ENCODE results near the gene OVCA2. TPM values are rescaled to one million over a fixed set of nuclear protein-coding genes. Genes with fewer than 3 reads are reported as not detected.

Gene OVCA2
- total and polyA plus RNA-seq, 4 donors = 11.1 to 55.4 (median 37.4) TPM

DNA sequence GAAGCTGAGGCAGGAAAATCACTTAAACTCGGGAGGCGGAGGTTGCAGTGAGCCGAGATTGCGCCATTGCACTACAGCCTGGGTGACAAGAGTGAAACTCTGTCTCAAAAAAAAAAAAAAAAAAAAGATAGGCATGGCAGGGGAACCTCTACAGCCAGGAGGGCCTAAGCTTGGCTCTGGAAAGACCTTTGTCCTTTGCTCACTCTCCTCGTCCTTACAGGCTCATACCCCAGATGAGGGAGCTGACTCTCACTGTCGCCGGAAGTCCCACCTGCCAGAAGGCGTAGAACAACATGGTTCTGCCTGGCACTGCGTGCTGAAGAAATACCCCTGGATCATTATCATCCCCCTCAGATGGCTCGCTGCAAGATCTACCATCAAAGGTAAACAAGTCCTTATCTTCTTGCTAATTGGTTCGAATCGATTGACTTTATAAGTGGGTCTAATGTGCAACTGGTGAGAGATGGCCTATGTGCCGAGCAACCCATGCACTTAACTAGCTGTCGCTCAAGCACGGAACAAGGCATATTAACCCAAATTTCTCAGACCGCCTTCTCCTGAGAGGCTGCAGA, 46.4 kb upstream of the OVCA2 start:
- no peak for DNase-seq
- Histone ChIP-seq H3K36me3 (ENCODE audit: control insufficient read depth in 4 of 4, insufficient read depth in 4 of 4, low read length in 4 of 4) (no peaks in the 10 kb centered on the region), H3K27ac (ENCODE audit: low read depth in 1 of 2, low read length in 1 of 2) (no peak overlapping the region), H3K9me3 (ENCODE audit: control insufficient read depth in 4 of 4, insufficient read depth in 3 of 4, low read length in 3 of 4) (no peaks in the 10 kb centered on the region), H3K4me1 (ENCODE audit: control insufficient read depth in 5 of 5, insufficient read depth in 5 of 5, low read length in 5 of 5) (peaks cover 0 to 34% (median 22%) of the 10 kb centered on the region in 5 donors), H3K9ac (ENCODE audit: insufficient read depth in 1 of 2, low read length in 2 of 2) (no peak overlapping the region), H3K4me3 (no peak overlapping the region), H3K27me3 (ENCODE audit: control insufficient read depth in 3 of 3, insufficient read depth in 3 of 3, low read length in 2 of 3) (no peaks in the 10 kb centered on the region)
- no peak for ATAC-seq (ENCODE audit: insufficient read depth, low FRiP score)
- TF ChIP-seq, protein P1, sequence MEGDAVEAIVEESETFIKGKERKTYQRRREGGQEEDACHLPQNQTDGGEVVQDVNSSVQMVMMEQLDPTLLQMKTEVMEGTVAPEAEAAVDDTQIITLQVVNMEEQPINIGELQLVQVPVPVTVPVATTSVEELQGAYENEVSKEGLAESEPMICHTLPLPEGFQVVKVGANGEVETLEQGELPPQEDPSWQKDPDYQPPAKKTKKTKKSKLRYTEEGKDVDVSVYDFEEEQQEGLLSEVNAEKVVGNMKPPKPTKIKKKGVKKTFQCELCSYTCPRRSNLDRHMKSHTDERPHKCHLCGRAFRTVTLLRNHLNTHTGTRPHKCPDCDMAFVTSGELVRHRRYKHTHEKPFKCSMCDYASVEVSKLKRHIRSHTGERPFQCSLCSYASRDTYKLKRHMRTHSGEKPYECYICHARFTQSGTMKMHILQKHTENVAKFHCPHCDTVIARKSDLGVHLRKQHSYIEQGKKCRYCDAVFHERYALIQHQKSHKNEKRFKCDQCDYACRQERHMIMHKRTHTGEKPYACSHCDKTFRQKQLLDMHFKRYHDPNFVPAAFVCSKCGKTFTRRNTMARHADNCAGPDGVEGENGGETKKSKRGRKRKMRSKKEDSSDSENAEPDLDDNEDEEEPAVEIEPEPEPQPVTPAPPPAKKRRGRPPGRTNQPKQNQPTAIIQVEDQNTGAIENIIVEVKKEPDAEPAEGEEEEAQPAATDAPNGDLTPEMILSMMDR (IDR thresholded peaks at IDR 0.05; ENCODE audit: control extremely low read depth, extremely low read depth) = no peak
- 91 to 94% methylated on average over 16 of the region's 16 CpGs for WGBS, 2 donors

DNA sequence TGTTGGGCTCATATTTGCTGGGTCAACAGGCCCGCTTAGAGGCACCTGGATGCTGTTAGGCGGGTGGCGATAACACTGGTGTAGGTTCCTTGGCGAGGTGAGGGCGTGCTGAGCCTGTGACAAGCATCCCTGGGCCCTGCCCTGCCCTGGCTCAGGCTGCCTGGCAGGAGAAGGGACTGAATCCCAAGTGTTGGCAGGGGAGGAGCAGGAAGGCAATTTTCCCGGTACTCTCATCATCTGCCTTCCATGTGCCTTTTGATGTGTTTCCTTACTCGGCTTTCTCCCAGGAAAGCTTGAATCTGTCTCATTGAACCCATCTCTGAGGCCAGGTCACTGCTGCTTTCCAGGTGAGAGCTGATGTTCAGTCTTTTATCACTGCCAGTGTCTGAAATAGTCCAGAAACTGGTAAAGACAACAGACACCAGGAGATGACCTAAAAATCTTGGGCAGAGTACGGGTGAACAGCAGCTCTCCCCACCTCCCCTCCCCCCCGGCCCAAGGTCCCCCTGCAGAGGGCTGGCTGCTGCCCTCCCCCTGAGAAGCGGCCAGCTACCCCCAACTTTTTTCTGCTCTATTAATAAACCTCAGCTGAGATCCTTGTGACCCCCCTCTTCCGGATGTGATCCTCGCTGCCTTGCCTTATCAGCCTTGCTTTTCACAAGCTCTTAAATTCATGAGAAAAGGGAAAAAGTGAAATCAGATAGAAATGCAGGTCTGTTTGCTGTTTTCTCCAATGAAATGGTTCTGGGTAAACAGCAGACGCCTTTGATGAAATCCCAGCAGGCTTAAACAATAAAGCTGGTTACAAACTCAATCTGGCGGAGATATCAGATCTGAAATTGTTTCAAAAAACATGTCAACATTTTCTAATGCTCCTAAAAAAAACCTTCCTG, 45.7 kb upstream of the OVCA2 start:
- H3K36me3 ChIP-seq (ENCODE audit: control insufficient read depth in 4 of 4, insufficient read depth in 4 of 4, low read length in 4 of 4) = no peaks in the 10 kb centered on the region
- peak overlapping the region; percentile 11 to 17 for H3K9ac ChIP-seq (ENCODE audit: insufficient read depth in 1 of 2, low read length in 2 of 2)
- H3K4me3 ChIP-seq = no peak overlapping the region
- DNase-seq = peak; percentile 25 to 71 (median 42)
- no peaks in the 10 kb centered on the region for H3K9me3 ChIP-seq (ENCODE audit: control insufficient read depth in 4 of 4, insufficient read depth in 3 of 4, low read length in 3 of 4)
- H3K27ac ChIP-seq (ENCODE audit: low read depth in 1 of 2, low read length in 1 of 2) = no peak overlapping the region
- TF ChIP-seq, protein P1 (IDR thresholded peaks at IDR 0.05; ENCODE audit: control extremely low read depth, extremely low read depth) = no peak
- no peaks in the 10 kb centered on the region for H3K27me3 ChIP-seq (ENCODE audit: control insufficient read depth in 3 of 3, insufficient read depth in 3 of 3, low read length in 2 of 3)
- H3K4me1 ChIP-seq (ENCODE audit: control insufficient read depth in 5 of 5, insufficient read depth in 5 of 5, low read length in 5 of 5) = peaks cover 0 to 34% (median 22%) of the 10 kb centered on the region in 5 donors
- 87 to 94% methylated on average over 14 of the region's 14 CpGs for WGBS, 2 donors
- no peak for ATAC-seq (ENCODE audit: insufficient read depth, low FRiP score)

DNA sequence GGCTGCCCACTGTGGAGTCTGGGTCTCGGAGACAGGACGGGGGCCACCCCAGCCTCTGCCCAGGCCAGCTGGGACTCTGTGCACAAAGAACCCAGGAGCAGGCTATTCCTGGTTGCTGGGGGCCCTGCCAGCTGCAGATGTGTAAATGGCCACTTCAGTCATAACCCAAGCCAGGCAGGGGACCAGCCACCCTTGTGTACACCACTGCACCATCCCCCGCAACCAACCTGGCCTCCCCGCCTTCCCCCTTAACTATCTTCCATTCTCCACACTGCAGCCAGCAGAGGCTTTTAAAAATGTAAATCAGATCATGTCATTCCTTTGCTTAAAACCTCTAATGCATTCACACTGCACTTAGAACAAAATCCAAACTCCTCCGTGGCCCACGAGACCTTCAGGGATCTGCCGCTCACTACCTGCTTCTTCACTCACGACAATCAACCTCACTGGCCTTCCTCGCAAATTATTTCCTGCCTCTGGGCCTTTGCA, 45.0 kb upstream of the OVCA2 start:
- Histone ChIP-seq H3K27ac (ENCODE audit: low read depth in 1 of 2, low read length in 1 of 2) (no peak overlapping the region), H3K4me3 (no peak overlapping the region), H3K27me3 (ENCODE audit: control insufficient read depth in 3 of 3, insufficient read depth in 3 of 3, low read length in 2 of 3) (no peaks in the 10 kb centered on the region), H3K36me3 (ENCODE audit: control insufficient read depth in 4 of 4, insufficient read depth in 4 of 4, low read length in 4 of 4) (no peaks in the 10 kb centered on the region), H3K4me1 (ENCODE audit: control insufficient read depth in 5 of 5, insufficient read depth in 5 of 5, low read length in 5 of 5) (peaks cover 0 to 34% (median 22%) of the 10 kb centered on the region in 5 donors), H3K9ac (ENCODE audit: insufficient read depth in 1 of 2, low read length in 2 of 2) (peak overlapping the region in 1 of 2 donors; percentile 11), H3K9me3 (ENCODE audit: control insufficient read depth in 4 of 4, insufficient read depth in 3 of 4, low read length in 3 of 4) (no peaks in the 10 kb centered on the region)
- no peak for ATAC-seq (ENCODE audit: insufficient read depth, low FRiP score)
- TF ChIP-seq, protein P1 (IDR thresholded peaks at IDR 0.05; ENCODE audit: control extremely low read depth, extremely low read depth) = no peak
- no peak for DNase-seq
- 90 to 97% methylated on average over 9 of the region's 9 CpGs for WGBS, 2 donors
